Measurements from ENCODE around the gene HOXD13.

HOXD13 gene

GRCh38 chr2:176092270-176093144 is at the start of gene HOXD13:
HOXD13 (plus strand) TSS chr2:176092721; CDS start chr2:176092891, 170 bp downstream.
- no peak for DNase-seq

GRCh38 chr2:176056406-176056805 is 36.1 kb upstream of the HOXD13 start:
- no peak for DNase-seq

- no peak for DNase-seq
Measured at GRCh38 chr2:176063958-176064357, 28.6 kb upstream of the HOXD13 start.

- no peak for DNase-seq
Measured at GRCh38 chr2:176066645-176067588, 25.6 kb upstream of the HOXD13 start.

GRCh38 chr2:176067589-176068418 is 24.7 kb upstream of the HOXD13 start:
- DNase-seq, result no peak

GRCh38 chr2:176068419-176068832 is 24.1 kb upstream of the HOXD13 start:
- no peak for DNase-seq

- DNase-seq, result no peak
Measured at GRCh38 chr2:176071330-176072291, 20.9 kb upstream of the HOXD13 start.

GRCh38 chr2:176072292-176072669 is 20.2 kb upstream of the HOXD13 start:
- no peak for DNase-seq

- DNase-seq, result no peak
Measured at GRCh38 chr2:176072951-176073904, 19.3 kb upstream of the HOXD13 start.

GRCh38 chr2:176074919-176075425 is 17.5 kb upstream of the HOXD13 start:
- DNase-seq, result no peak

GRCh38 chr2:176075481-176075880 is 17.0 kb upstream of the HOXD13 start:
- no peak for DNase-seq

- DNase-seq, result no peak
Measured at GRCh38 chr2:176076063-176076462, 16.5 kb upstream of the HOXD13 start.

- DNase-seq, result no peak
Measured at GRCh38 chr2:176076796-176077195, 15.7 kb upstream of the HOXD13 start.

GRCh38 chr2:176078541-176079284 is 13.8 kb upstream of the HOXD13 start:
- DNase-seq, result no peak

- no peak for DNase-seq
Measured at GRCh38 chr2:176079285-176079830, 13.2 kb upstream of the HOXD13 start.

- DNase-seq, result no peak
Measured at GRCh38 chr2:176079831-176080539, 12.5 kb upstream of the HOXD13 start.

- DNase-seq, result no peak
Measured at GRCh38 chr2:176080540-176081375, 11.8 kb upstream of the HOXD13 start.
